PFSK-1 (cell line): Measurements from ENCODE around the gene LAMTOR4.

Experiments used
- FOXP2 ChIP-seq: optimal IDR thresholded peaks from 2 replicates; pipeline ENCODE3; 2011; ENCODE audit warnings: borderline replicate concordance, control low read depth, inconsistent platforms; ENCODE audit not compliant: insufficient read depth; ENCODE audit errors: extremely low read length, extremely low read depth
- POLR2AphosphoS5 ChIP-seq: IDR thresholded peaks from 2 replicates; pipeline ENCODE4 v1.6.1; 2012; ENCODE audit warnings: low read depth, mild to moderate bottlenecking, control low read depth, low read length, moderate library complexity
- REST ChIP-seq, 2 experiments: IDR thresholded peaks; 2 replicates each; pipeline versions ENCODE4 v1.6.1 to v1.8.0; 2011 to 2012; ENCODE audit warnings: low read depth in 2 of 2, low read length in 2 of 2, control low read depth in 1 of 2, inconsistent platforms in 1 of 2, mild to moderate bottlenecking in 1 of 2, moderate library complexity in 1 of 2; ENCODE audit not compliant: insufficient read depth in 1 of 2
- SIN3A ChIP-seq: IDR thresholded peaks from 2 replicates; pipeline ENCODE4 v1.6.1; 2012; ENCODE audit warnings: mild to moderate bottlenecking, low read length, moderate library complexity, borderline replicate concordance; ENCODE audit not compliant: insufficient read depth
- TAF1 ChIP-seq: IDR thresholded peaks from 2 replicates; pipeline ENCODE4 v1.6.1; 2012; ENCODE audit warnings: low read length, control low read depth, borderline replicate concordance; ENCODE audit not compliant: insufficient read depth

LAMTOR4 gene

GRCh38 chr7:100122568-100122967 lies 26.1 kb upstream of the LAMTOR4 start:
- TF ChIP-seq SIN3A = no peak
- no peak for TF ChIP-seq TAF1
- TF ChIP-seq POLR2AphosphoS5 = no peak

GRCh38 chr7:100124301-100125230 lies 24.2 kb upstream of the LAMTOR4 start:
- TF ChIP-seq TAF1 = no peak

GRCh38 chr7:100126239-100126930 lies 22.3 kb upstream of the LAMTOR4 start:
- TF ChIP-seq POLR2AphosphoS5 (no peak), FOXP2 (no peak), TAF1 (no peak), REST (IDR thresholded peaks at IDR 0.05; ENCODE audit: insufficient read depth in 1 of 2, low read depth in 2 of 2, low read length in 2 of 2) (no peak)

GRCh38 chr7:100126931-100127865 lies 21.5 kb upstream of the LAMTOR4 start, which contains the start of gene MBLAC1:
Gene MBLAC1 (plus strand): TSS chr7:100126967. CDS start chr7:100127396, 429 bp downstream.
- TF ChIP-seq FOXP2 (no peak), SIN3A (no peak), POLR2AphosphoS5 (peak; percentile 96), TAF1 (peak; percentile 87; the same call in 1 of the 2 replicates), REST (IDR thresholded peaks at IDR 0.05; ENCODE audit: insufficient read depth in 1 of 2, low read depth in 2 of 2, low read length in 2 of 2) (peak in 1 of 2 experiments; percentile 56; a peak in 1 of 4 replicates)

- TF ChIP-seq SIN3A = no peak
- no peak for TF ChIP-seq REST (IDR thresholded peaks at IDR 0.05; ENCODE audit: insufficient read depth in 1 of 2, low read depth in 2 of 2, low read length in 2 of 2)
- no peak for TF ChIP-seq TAF1
- TF ChIP-seq POLR2AphosphoS5 = no peak
- no peak for TF ChIP-seq FOXP2
These were observed 20.7 kb upstream of the LAMTOR4 start for GRCh38 chr7:100127866-100128636.
